ENCODE measurements around the gene P2RX3.

P2RX3 gene

GRCh38 chr11:57310630-57311086 lies 27.5 kb upstream of the P2RX3 start:
- DNase-seq, result peak; percentile 50

- peak; percentile 93 for DNase-seq
These were observed 26.8 kb upstream of the P2RX3 start for GRCh38 chr11:57311109-57311936.

- DNase-seq, result no peak
These were observed 25.6 kb upstream of the P2RX3 start for GRCh38 chr11:57312511-57313021.

GRCh38 chr11:57313071-57313787 lies 24.9 kb upstream of the P2RX3 start:
- no peak for DNase-seq

- no peak for DNase-seq
These were observed 24.4 kb upstream of the P2RX3 start for GRCh38 chr11:57313788-57314135.

GRCh38 chr11:57314221-57314973 lies 23.8 kb upstream of the P2RX3 start:
- no peak for DNase-seq

GRCh38 chr11:57315491-57315890 lies 22.7 kb upstream of the P2RX3 start:
- peak; percentile 28 for DNase-seq

- DNase-seq, result peak; percentile 21
These were observed 22.1 kb upstream of the P2RX3 start for GRCh38 chr11:57316017-57316416.

GRCh38 chr11:57318178-57318577 lies 20.0 kb upstream of the P2RX3 start:
- DNase-seq, result no peak

- DNase-seq, result no peak
These were observed 18.0 kb upstream of the P2RX3 start for GRCh38 chr11:57320067-57320718.

GRCh38 chr11:57320719-57321387 lies 17.3 kb upstream of the P2RX3 start:
- DNase-seq, result no peak

- DNase-seq, result peak; percentile 4
These were observed 16.5 kb upstream of the P2RX3 start for GRCh38 chr11:57321388-57322255.

- peak; percentile 81 for DNase-seq
These were observed 15.6 kb upstream of the P2RX3 start for GRCh38 chr11:57322256-57323166.

GRCh38 chr11:57323167-57323854 lies 14.8 kb upstream of the P2RX3 start:
- DNase-seq, result no peak

GRCh38 chr11:57323855-57324153 lies 14.3 kb upstream of the P2RX3 start:
- no peak for DNase-seq

- DNase-seq, result peak; percentile 23
These were observed 13.8 kb upstream of the P2RX3 start for GRCh38 chr11:57324154-57324885.

- peak; percentile 93 for DNase-seq
These were observed 13.0 kb upstream of the P2RX3 start, which contains the start of gene TNKS1BP1 for GRCh38 chr11:57324886-57325734. Gene TNKS1BP1 (minus strand): TSS chr11:57324952. CDS start chr11:57321885, 3,067 bp downstream.

GRCh38 chr11:57325735-57326048 lies 12.5 kb upstream of the P2RX3 start:
- no peak for DNase-seq
